ENCODE results near the gene CTNNA3.

The CTNNA3 gene

DNA sequence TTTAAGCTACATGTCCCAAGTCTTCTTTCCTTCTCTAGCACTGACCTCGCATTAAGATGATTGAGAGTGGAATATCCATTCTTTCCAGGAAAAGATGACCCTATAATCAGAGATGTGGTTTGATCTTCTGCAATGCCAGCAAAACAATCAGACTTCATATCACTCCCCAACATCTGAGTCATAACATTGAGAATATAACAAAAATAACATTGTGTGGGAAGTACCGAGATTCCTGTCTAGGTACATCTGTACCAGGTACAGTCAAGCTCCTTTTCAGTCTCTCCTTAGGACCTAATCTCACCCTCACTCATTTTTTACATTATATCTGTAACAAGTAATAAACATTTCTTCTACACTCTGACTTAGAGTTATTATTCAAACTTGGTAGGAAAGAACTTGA, 568.6 kb downstream of the CTNNA3 start:
- no peak for DNase-seq (ENCODE audit: low read depth)
- no peak for TF ChIP-seq CTCF (conservative IDR thresholded peaks at IDR 0.05; ENCODE audit: low read length)
- H3K4me3 ChIP-seq (ENCODE audit: low read length), result no peak overlapping the region

DNA sequence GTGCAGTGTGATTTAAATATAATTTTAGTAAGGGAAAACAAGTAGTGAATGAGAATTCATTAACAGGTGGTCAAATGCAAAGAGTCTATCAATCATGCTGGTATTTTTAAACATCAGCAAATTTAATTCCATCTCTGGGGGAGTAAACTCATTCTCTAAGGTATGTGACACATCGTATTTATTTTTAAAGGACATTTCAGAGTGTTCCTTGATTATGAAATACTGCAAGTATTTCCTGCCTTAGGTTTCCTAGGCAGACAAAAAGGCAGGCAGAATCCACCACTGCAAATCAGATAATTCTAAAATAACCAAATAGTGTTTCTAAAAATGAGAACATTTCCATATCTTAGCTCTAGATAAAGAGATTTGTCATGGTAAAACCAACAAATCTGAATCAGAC, 576.3 kb downstream of the CTNNA3 start:
- no peak for TF ChIP-seq CTCF (conservative IDR thresholded peaks at IDR 0.05; ENCODE audit: low read length)
- DNase-seq (ENCODE audit: low read depth), result no peak

DNA sequence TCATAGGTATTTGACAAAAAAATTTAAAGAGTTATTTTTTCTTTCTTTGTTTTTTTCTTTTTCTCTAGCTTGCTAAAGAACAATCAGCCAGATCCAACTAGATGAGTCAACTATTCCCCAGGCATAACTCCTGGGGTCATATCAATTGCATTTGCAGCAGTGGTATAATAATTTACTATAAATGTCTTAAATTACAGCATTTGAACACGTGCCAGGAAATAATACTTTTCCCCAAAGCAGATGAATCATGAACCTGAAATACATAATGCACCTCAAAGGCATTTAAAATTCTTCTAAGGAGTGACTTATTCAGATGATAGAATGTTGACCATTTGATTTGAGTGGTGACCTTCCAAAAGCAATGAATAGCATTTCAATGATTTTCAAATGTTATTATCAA, 580.0 kb downstream of the CTNNA3 start:
- H3K4me3 ChIP-seq (ENCODE audit: low read length), result no peak overlapping the region
- TF ChIP-seq CTCF (conservative IDR thresholded peaks at IDR 0.05; ENCODE audit: low read length), result no peak
- no peak for DNase-seq (ENCODE audit: low read depth)

More for the DNA sequence above, 576.3 kb downstream of the CTNNA3 start:
- no peak overlapping the region for H3K4me3 ChIP-seq (ENCODE audit: low read length)

DNA sequence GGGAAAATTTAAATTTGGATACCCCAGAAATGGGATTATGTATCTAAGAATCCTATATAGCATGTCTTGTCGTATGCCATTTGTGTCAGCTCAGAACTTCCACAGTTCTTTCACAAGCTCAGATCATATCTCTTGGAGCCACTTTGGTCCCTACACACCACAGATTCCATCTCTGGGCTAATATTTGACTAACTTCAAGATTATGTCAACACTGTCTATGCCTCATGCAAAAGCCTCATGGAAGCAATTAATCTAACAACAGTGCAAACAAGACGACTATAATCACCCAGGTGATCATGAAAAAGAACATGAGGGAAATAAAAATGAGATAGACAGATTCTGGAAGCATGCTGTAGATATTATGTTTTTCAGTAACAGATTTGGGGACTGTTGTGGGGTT, 581.0 kb downstream of the CTNNA3 start:
- no peak for TF ChIP-seq CTCF (conservative IDR thresholded peaks at IDR 0.05; ENCODE audit: low read length)

GRCh38 chr10:67112765-67113164, 583.2 kb downstream of the CTNNA3 start:
- H3K4me3 ChIP-seq (ENCODE audit: low read length), result no peak overlapping the region
- TF ChIP-seq CTCF (conservative IDR thresholded peaks at IDR 0.05; ENCODE audit: low read length), result no peak
- no peak for DNase-seq (ENCODE audit: low read depth)

More for the DNA sequence above, 581.0 kb downstream of the CTNNA3 start:
- H3K4me3 ChIP-seq (ENCODE audit: low read length), result no peak overlapping the region
- no peak for DNase-seq (ENCODE audit: low read depth)

- TF ChIP-seq CTCF (conservative IDR thresholded peaks at IDR 0.05; ENCODE audit: low read length), result no peak
- no peak overlapping the region for H3K4me3 ChIP-seq (ENCODE audit: low read length)
- DNase-seq (ENCODE audit: low read depth), result no peak
These were observed 585.7 kb downstream of the CTNNA3 start for GRCh38 chr10:67110286-67110685.

DNA sequence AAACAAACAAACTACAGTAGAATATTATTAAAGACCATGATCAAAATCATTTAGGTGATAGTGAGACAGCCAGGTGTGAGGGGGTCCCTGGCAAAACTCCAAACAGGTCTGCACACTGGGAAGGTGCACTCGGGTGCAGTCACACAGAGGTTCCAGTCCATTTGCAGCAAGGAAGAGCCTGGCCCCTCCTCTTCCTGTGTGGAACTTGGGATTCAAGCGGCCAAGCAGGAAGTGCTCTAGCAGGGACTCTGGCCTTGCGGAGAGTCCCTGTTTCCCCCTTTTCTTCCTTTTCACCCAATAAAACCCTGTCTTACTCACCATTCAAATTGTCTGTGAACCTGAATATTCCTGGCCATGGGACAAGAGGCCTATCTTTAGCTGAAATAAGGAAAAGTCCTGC, 588.3 kb downstream of the CTNNA3 start:
- TF ChIP-seq CTCF (conservative IDR thresholded peaks at IDR 0.05; ENCODE audit: low read length), result no peak
- H3K4me3 ChIP-seq (ENCODE audit: low read length), result no peak overlapping the region
- no peak for DNase-seq (ENCODE audit: low read depth)
